ENCODE data around the gene RPP30.
"Not testable (repeated sequence)": the region's sequence is repeated elsewhere in the genome, so short reads cannot be mapped to it uniquely, and the experiment has no call there.

Gene RPP30

GRCh38 chr10:90889636-90890035 lies 17.9 kb downstream of the RPP30 start:
- Mint-ChIP-seq H3K9me3 (no peaks in the 10 kb centered on the region), H3K4me1 (peaks cover 17% of the 10 kb centered on the region), H3K36me3 (ENCODE audit: low read depth) (peaks cover 70% of the 10 kb centered on the region), H3K27ac (no peak overlapping the region), H3K4me3 (no peak overlapping the region), H3K27me3 (ENCODE audit: low read depth) (no peaks in the 10 kb centered on the region)
- TF ChIP-seq, protein P1, sequence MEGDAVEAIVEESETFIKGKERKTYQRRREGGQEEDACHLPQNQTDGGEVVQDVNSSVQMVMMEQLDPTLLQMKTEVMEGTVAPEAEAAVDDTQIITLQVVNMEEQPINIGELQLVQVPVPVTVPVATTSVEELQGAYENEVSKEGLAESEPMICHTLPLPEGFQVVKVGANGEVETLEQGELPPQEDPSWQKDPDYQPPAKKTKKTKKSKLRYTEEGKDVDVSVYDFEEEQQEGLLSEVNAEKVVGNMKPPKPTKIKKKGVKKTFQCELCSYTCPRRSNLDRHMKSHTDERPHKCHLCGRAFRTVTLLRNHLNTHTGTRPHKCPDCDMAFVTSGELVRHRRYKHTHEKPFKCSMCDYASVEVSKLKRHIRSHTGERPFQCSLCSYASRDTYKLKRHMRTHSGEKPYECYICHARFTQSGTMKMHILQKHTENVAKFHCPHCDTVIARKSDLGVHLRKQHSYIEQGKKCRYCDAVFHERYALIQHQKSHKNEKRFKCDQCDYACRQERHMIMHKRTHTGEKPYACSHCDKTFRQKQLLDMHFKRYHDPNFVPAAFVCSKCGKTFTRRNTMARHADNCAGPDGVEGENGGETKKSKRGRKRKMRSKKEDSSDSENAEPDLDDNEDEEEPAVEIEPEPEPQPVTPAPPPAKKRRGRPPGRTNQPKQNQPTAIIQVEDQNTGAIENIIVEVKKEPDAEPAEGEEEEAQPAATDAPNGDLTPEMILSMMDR (IDR thresholded peaks at IDR 0.05; ENCODE audit: unreplicated experiment in 3 of 3): no peak

DNA sequence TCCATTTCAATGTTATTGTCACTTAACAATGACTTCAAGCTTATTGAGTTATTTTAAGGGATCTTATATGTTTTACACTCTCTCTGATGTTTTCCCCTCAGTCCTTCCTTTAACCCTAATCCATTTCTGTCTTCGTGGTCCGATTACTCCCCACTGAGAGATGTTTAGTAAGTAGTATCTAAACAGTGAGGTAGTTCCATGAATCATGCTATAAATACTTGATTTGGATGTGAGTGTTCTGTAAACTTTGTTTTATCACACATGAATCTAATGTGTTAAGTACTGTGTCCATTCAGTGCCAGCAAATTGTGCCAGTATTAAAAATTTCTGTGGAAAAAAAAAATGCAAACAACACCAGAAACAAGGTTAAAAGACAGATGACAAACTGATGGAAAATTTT lies 18.6 kb downstream of the RPP30 start:
- H3K4me1 Mint-ChIP-seq: peaks cover 11% of the 10 kb centered on the region
- TF ChIP-seq, protein P1 (IDR thresholded peaks at IDR 0.05; ENCODE audit: unreplicated experiment in 3 of 3): no peak
- no peaks in the 10 kb centered on the region for H3K9me3 Mint-ChIP-seq

GRCh38 chr10:90893190-90893589 lies 21.4 kb downstream of the RPP30 start:
- Mint-ChIP-seq H3K9me3 (no peaks in the 10 kb centered on the region), H3K4me3 (no peak overlapping the region), H3K27ac (no peak overlapping the region), H3K36me3 (ENCODE audit: low read depth) (peaks cover 67% of the 10 kb centered on the region), H3K4me1 (no peaks in the 10 kb centered on the region), H3K27me3 (ENCODE audit: low read depth) (no peaks in the 10 kb centered on the region)
- TF ChIP-seq, protein P1 (IDR thresholded peaks at IDR 0.05; ENCODE audit: unreplicated experiment in 3 of 3): no peak

More for the DNA sequence above, 18.6 kb downstream of the RPP30 start:
- H3K4me3 Mint-ChIP-seq: no peak overlapping the region
- no peaks in the 10 kb centered on the region for H3K27me3 Mint-ChIP-seq (ENCODE audit: low read depth)
- no peak overlapping the region for H3K27ac Mint-ChIP-seq
- peaks cover 71% of the 10 kb centered on the region for H3K36me3 Mint-ChIP-seq (ENCODE audit: low read depth)

DNA sequence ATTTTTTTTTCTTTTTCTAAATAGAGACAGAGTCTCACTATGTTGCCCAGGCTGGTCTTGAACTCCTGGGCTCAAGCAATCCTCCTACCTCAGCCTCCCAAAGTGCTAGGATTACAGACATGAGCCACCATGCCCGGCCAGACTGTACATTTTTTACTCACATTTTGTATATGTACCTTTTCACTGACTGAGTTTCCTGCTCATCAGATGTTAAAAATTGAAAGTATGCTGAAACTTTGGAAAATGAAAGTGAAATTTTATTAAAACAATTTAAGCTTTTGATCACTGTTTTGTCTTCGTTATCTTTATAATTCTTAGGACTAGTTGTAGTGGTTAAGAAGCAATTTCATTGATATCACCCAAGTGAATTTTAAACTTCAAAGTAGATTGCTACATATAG lies 25.1 kb downstream of the RPP30 start:
- H3K36me3 Mint-ChIP-seq (ENCODE audit: low read depth): peaks cover 51% of the 10 kb centered on the region
- H3K9me3 Mint-ChIP-seq; H3K27me3 Mint-ChIP-seq (ENCODE audit: low read depth); H3K27ac Mint-ChIP-seq; H3K4me3 Mint-ChIP-seq; H3K4me1 Mint-ChIP-seq: not testable (repeated sequence)

DNA sequence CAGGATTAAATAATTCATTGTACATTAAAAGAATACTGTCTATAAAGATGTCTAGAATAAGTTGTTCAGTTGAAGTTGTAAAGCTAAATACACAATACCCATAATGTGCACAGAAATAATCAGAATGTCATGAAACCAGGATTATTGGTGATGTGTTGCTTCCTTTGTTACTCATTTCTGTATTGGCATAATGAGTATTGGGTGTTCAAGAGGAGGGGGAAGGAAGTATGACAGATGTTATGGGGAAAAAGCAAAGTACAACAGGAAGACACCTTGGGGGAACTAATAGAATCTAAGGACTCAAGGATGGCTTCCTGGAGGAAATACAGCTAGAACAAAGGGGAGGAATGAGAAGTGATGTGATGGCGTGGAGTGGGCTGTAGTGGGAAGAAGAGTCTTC lies 34.2 kb downstream of the RPP30 start:
- no peaks in the 10 kb centered on the region for H3K9me3 Mint-ChIP-seq

DNA sequence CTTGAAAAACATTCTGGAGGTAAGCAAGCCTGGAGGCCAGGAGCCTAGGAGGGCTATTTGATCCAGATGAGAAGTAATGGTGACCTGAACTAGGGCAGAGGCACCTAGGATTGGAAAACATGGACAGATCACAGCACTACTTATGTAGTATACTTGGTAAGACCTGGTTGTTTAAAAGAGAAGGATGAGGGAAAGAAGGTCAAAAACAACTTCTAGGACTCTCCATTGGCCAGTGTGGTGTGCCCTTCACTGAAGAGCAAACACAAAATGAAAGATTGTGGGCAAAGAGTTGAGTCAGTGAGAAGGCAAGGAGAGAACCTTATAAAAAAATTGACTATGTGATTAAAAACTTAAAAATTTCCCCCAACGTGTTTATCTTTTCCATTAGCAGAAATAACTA lies 34.8 kb downstream of the RPP30 start:
- TF ChIP-seq, protein P1 (IDR thresholded peaks at IDR 0.05; ENCODE audit: unreplicated experiment in 3 of 3): no peak
- H3K4me3 Mint-ChIP-seq: no peak overlapping the region
- H3K36me3 Mint-ChIP-seq (ENCODE audit: low read depth): peaks cover 39% of the 10 kb centered on the region
- no peaks in the 10 kb centered on the region for H3K9me3 Mint-ChIP-seq
- no peaks in the 10 kb centered on the region for H3K27me3 Mint-ChIP-seq (ENCODE audit: low read depth)
- no peak overlapping the region for H3K27ac Mint-ChIP-seq
- peaks cover 1% of the 10 kb centered on the region for H3K4me1 Mint-ChIP-seq

More for the DNA sequence above, 34.2 kb downstream of the RPP30 start:
- Mint-ChIP-seq H3K36me3 (ENCODE audit: low read depth) (peaks cover 42% of the 10 kb centered on the region), H3K27me3 (ENCODE audit: low read depth) (no peaks in the 10 kb centered on the region), H3K4me1 (no peaks in the 10 kb centered on the region), H3K4me3 (no peak overlapping the region), H3K27ac (no peak overlapping the region)
- TF ChIP-seq, protein P1 (IDR thresholded peaks at IDR 0.05; ENCODE audit: unreplicated experiment in 3 of 3): no peak

Measured in nephron (organoid).